HG03521 (cell line): ENCODE results near the gene PAQR5.

Experiments
- ATAC-seq: cut with Tn5 transposase; IDR thresholded peaks from one replicate; pipeline ENCODE4 v1.9.1; 2021; ENCODE audit warnings: mild to moderate bottlenecking, moderate library complexity; ENCODE audit not compliant: unreplicated experiment

The PAQR5 gene

GRCh38 chr15:69456208-69457166 is 157.8 kb downstream of the PAQR5 start:
- ATAC-seq, result no peak
